ENCODE data around the gene EXOSC1.
"Not testable (repeated sequence)": the region's sequence is repeated elsewhere in the genome, so short reads cannot be mapped to it uniquely, and the experiment has no call there.

The EXOSC1 gene

GRCh38 chr10:97445722-97446639 lies at the start of gene EXOSC1, which contains the start of gene ZDHHC16:
EXOSC1 (minus strand) TSS chr10:97446006; CDS start chr10:97445985, 21 bp downstream.
ZDHHC16 (plus strand) TSS chr10:97446175; CDS start chr10:97451676, 5,501 bp downstream.
- peak; percentile 95 for DNase-seq

GRCh38 chr10:97494863-97495506 lies 49.2 kb upstream of the EXOSC1 start:
- no peak for DNase-seq

GRCh38 chr10:97494151-97494550 lies 48.3 kb upstream of the EXOSC1 start:
- DNase-seq, result no peak

- DNase-seq, result no peak
Measured at GRCh38 chr10:97490592-97490991, 44.8 kb upstream of the EXOSC1 start.

- no peak for DNase-seq
Measured at GRCh38 chr10:97485647-97486281, 40.0 kb upstream of the EXOSC1 start.

- no peak for DNase-seq
Measured at GRCh38 chr10:97483921-97484320, 38.1 kb upstream of the EXOSC1 start.

GRCh38 chr10:97483506-97483905 lies 37.7 kb upstream of the EXOSC1 start:
- DNase-seq, result no peak

- no peak for DNase-seq
Measured at GRCh38 chr10:97482381-97482780, 36.6 kb upstream of the EXOSC1 start.

- no peak for DNase-seq
Measured at GRCh38 chr10:97481071-97481470, 35.3 kb upstream of the EXOSC1 start.

GRCh38 chr10:97479939-97480338 lies 34.1 kb upstream of the EXOSC1 start:
- no peak for DNase-seq

- not testable (repeated sequence) for DNase-seq
Measured at GRCh38 chr10:97479410-97479809, 33.6 kb upstream of the EXOSC1 start.

GRCh38 chr10:97475936-97476594 lies 30.3 kb upstream of the EXOSC1 start:
- no peak for DNase-seq

GRCh38 chr10:97474918-97475317 lies 29.1 kb upstream of the EXOSC1 start:
- no peak for DNase-seq

- not testable (repeated sequence) for DNase-seq
Measured at GRCh38 chr10:97468781-97469180, 23.0 kb upstream of the EXOSC1 start.

GRCh38 chr10:97468162-97468561 lies 22.4 kb upstream of the EXOSC1 start:
- DNase-seq, result no peak

- DNase-seq, result no peak
Measured at GRCh38 chr10:97466755-97467154, 20.9 kb upstream of the EXOSC1 start.

GRCh38 chr10:97465982-97466381 lies 20.2 kb upstream of the EXOSC1 start:
- no peak for DNase-seq

GRCh38 chr10:97464226-97464625 lies 18.4 kb upstream of the EXOSC1 start:
- no peak for DNase-seq

- peak; percentile 42 for DNase-seq
Measured at GRCh38 chr10:97463363-97464132, 17.7 kb upstream of the EXOSC1 start.

GRCh38 chr10:97462309-97462708 lies 16.5 kb upstream of the EXOSC1 start:
- DNase-seq, result no peak

GRCh38 chr10:97459933-97460332 lies 14.1 kb upstream of the EXOSC1 start:
- DNase-seq, result no peak

- DNase-seq, result no peak
Measured at GRCh38 chr10:97459111-97459510, 13.3 kb upstream of the EXOSC1 start.
